Chondrocyte (in vitro differentiated cells): ENCODE measurements around the gene GRM8. TPM values are rescaled to one million over a fixed set of nuclear protein-coding genes. Genes with fewer than 3 reads are reported as not detected.

Experiments
- DNase-seq: peaks from one replicate; pipeline ENCODE4 v3.0.0; 2021; ENCODE audit warnings: mixed read lengths, low spot score
- H3K27ac Mint-ChIP-seq: one replicate; pipeline ENCODE4 v1.8.0; 2021; ENCODE audit warnings: mild to moderate bottlenecking, moderate library complexity, mixed read lengths; ENCODE audit not compliant: unreplicated experiment
- H3K27me3 Mint-ChIP-seq: 2 replicates; pipeline ENCODE4 v1.8.0; 2021; ENCODE audit warnings: low read depth, mixed read lengths
- H3K36me3 Mint-ChIP-seq: 2 replicates; pipeline ENCODE4 v1.8.0; 2021; ENCODE audit warnings: low read depth, mixed read lengths
- H3K4me1 Mint-ChIP-seq: 2 replicates; pipeline ENCODE4 v1.8.0; 2021; ENCODE audit warnings: low read depth, mild to moderate bottlenecking, mixed read lengths
- H3K4me3 Mint-ChIP-seq: one replicate; pipeline ENCODE4 v1.8.0; 2021; ENCODE audit warnings: mild to moderate bottlenecking, moderate library complexity, mixed read lengths; ENCODE audit not compliant: unreplicated experiment
- H3K9me3 Mint-ChIP-seq: 2 replicates; pipeline ENCODE4 v1.8.0; 2021; ENCODE audit warnings: low read depth, mixed read lengths
- total RNA-seq: library from RNA; stranded (reverse); gene quantifications from 3 replicates; pipeline ENCODE4 v1.2.1, GENCODE V29; 2021
- TF ChIP-seq, protein P1 (sequence below): fragments of 200-600 bp; sonication (generic); IDR thresholded peaks from 2 replicates; pipeline ENCODE4 v1.5.0; 2021; ENCODE audit warnings: antibody characterized with exemption, mild to moderate bottlenecking, moderate library complexity

The GRM8 gene
- total RNA-seq, 1 donor from 2014 or later: not detected

DNA sequence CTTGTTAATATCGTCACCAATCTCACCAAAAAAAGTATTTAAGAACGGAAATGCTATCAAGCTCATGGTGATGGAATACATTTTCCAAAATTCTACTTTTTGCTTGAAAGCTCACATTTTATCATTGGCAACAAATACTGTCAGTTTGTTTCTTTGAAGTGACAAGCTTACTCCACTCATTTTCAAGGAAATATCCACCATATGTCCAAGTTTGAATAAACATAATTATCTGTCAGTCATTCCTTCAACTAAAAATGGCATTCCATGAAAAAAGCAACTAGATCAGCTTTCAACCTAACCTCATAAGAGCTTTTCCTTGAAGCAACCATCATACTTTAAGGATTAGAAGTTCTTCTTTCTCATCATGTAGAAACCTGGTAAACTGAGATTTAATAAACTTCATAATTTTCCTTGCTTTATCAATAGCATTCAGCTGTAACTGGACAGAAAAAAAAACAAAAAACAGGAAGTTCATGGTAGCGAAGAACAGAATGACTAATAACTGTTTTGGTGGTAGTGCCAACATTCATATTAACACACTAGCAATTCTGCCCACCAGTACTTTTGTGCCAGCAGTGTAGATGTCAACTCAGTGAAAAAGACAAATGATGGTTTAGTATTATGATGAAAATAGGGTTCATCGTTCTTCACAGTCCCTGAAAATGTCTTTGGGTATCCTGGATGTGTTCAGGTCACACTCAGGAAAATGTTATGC is 764.9 kb downstream of the GRM8 start:
- TF ChIP-seq, protein P1, sequence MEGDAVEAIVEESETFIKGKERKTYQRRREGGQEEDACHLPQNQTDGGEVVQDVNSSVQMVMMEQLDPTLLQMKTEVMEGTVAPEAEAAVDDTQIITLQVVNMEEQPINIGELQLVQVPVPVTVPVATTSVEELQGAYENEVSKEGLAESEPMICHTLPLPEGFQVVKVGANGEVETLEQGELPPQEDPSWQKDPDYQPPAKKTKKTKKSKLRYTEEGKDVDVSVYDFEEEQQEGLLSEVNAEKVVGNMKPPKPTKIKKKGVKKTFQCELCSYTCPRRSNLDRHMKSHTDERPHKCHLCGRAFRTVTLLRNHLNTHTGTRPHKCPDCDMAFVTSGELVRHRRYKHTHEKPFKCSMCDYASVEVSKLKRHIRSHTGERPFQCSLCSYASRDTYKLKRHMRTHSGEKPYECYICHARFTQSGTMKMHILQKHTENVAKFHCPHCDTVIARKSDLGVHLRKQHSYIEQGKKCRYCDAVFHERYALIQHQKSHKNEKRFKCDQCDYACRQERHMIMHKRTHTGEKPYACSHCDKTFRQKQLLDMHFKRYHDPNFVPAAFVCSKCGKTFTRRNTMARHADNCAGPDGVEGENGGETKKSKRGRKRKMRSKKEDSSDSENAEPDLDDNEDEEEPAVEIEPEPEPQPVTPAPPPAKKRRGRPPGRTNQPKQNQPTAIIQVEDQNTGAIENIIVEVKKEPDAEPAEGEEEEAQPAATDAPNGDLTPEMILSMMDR: no peak
- no peak overlapping the region for H3K27ac Mint-ChIP-seq
- no peak overlapping the region for H3K4me3 Mint-ChIP-seq
- no peaks in the 10 kb centered on the region for H3K4me1 Mint-ChIP-seq
- H3K36me3 Mint-ChIP-seq: no peaks in the 10 kb centered on the region
- H3K9me3 Mint-ChIP-seq: no peaks in the 10 kb centered on the region
- DNase-seq: no peak
- H3K27me3 Mint-ChIP-seq: no peaks in the 10 kb centered on the region

DNA sequence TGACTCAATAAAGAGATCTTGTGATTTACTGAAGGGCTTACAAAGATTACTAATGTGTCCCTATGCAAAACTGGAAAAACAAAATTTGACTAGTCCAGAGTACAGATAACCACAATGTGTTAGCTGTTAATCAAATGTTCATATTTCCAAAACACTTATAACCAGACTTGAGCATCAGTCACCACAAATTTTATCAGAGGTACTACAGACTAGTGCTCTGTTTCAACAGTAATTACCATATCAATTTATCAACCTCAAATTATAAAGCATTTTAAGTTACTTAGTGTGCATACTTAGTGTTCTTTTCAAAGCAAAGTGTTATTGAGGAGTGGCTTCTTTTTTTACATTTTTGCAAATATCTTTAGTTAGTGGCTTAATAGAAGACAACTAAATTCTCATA is 765.9 kb downstream of the GRM8 start:
- Mint-ChIP-seq H3K4me1 (no peaks in the 10 kb centered on the region), H3K27ac (no peak overlapping the region), H3K4me3 (no peak overlapping the region), H3K36me3 (no peaks in the 10 kb centered on the region), H3K27me3 (no peaks in the 10 kb centered on the region), H3K9me3 (no peaks in the 10 kb centered on the region)
- DNase-seq: no peak
- TF ChIP-seq, protein P1: no peak

DNA sequence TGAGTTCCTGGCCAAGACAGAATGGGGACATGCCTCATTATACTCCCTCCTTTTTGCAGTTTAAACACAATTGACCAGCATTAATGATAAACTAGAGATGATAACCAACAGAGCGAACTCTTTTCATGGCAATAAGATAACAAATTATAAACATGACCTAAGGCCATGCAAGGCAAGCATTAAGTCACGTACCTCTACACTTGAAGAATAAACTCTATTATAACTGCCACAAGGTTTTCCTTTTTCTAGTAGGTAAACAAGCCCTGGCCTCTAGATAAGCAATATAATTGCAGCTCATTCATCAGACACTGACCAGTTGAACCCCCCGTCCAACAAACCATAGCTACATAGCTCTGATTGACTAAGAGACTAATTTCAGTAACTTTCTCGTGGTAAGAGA is 767.0 kb downstream of the GRM8 start:
- Mint-ChIP-seq H3K4me3 (no peak overlapping the region), H3K27me3 (no peaks in the 10 kb centered on the region), H3K4me1 (no peaks in the 10 kb centered on the region), H3K9me3 (peaks cover 6% of the 10 kb centered on the region), H3K27ac (no peak overlapping the region), H3K36me3 (no peaks in the 10 kb centered on the region)
- DNase-seq: no peak
- TF ChIP-seq, protein P1: no peak

DNA sequence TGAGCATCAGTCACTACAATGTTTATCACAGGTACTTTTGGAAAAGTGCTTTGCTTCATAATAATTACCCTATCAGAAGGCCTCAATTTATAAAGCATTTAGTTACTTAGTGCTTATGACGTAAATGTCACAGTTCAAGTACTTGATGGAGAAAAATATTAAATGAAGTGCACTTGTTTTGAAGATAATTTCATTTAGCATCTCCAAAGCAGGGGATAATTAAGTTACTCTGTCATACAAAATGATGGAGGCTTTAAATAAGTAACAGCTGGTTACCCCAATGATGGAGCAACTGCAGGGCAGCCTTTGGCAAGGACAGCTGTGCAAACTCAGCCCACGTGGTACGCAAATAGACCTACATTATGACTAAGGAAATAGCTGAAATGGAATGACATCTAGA is 768.8 kb downstream of the GRM8 start:
- Mint-ChIP-seq H3K4me1 (no peaks in the 10 kb centered on the region), H3K27ac (no peak overlapping the region), H3K9me3 (peaks cover 6% of the 10 kb centered on the region), H3K4me3 (no peak overlapping the region), H3K27me3 (peaks cover 1% of the 10 kb centered on the region), H3K36me3 (no peaks in the 10 kb centered on the region)
- no peak for DNase-seq
- TF ChIP-seq, protein P1: no peak

DNA sequence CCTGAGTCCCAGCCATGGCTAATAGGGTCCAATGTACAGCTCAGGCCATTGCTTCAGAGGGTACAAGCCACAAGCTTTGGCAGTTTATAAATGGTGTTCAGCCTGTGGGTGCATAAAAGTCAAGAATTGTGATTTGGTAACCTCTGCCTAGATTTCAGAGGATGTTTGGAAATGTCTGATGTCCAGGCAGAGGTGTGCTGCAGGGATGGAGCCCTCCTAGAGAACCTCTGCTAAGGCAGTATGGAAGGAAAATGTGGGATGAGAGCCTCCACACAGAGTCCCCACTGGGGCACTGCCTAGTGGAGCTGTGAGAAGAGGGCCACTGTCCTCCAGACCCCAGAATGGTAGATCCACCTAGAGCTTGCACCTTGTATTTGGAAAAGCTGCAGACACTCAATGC is 779.9 kb downstream of the GRM8 start:
- DNase-seq: no peak
- TF ChIP-seq, protein P1: no peak
- H3K4me1 Mint-ChIP-seq: no peaks in the 10 kb centered on the region
- H3K4me3 Mint-ChIP-seq: no peak overlapping the region
- H3K27ac Mint-ChIP-seq: no peak overlapping the region
- H3K9me3 Mint-ChIP-seq: peaks cover 19% of the 10 kb centered on the region
- no peaks in the 10 kb centered on the region for H3K36me3 Mint-ChIP-seq
- H3K27me3 Mint-ChIP-seq: peaks cover 7% of the 10 kb centered on the region
